GM19193 (cell line): Measurements from ENCODE around the gene MREG.

Experiments used
- POLR2A ChIP-seq: IDR thresholded peaks from 4 replicates; pipeline ENCODE4 v1.6.1; 2011; ENCODE audit not compliant: insufficient read depth, insufficient read length; ENCODE audit errors: extremely low read depth

Gene MREG

GRCh38 chr2:216008387-216008786 lies 5.0 kb downstream of the MREG start:
- TF ChIP-seq POLR2A, result no peak

- TF ChIP-seq POLR2A, result peak; percentile 33
These were observed 7.1 kb downstream of the MREG start for GRCh38 chr2:216006164-216006663.

GRCh38 chr2:216004697-216005283 lies 8.6 kb downstream of the MREG start:
- no peak for TF ChIP-seq POLR2A

GRCh38 chr2:216003876-216004696 lies 9.3 kb downstream of the MREG start:
- TF ChIP-seq POLR2A, result no peak

- no peak for TF ChIP-seq POLR2A
These were observed 10.7 kb downstream of the MREG start for GRCh38 chr2:216002693-216003092.

GRCh38 chr2:216002101-216002678 lies 11.2 kb downstream of the MREG start:
- no peak for TF ChIP-seq POLR2A

GRCh38 chr2:216001216-216002100 lies 11.9 kb downstream of the MREG start:
- no peak for TF ChIP-seq POLR2A

- TF ChIP-seq POLR2A, result no peak
These were observed 14.7 kb downstream of the MREG start for GRCh38 chr2:215998636-215999035.

- TF ChIP-seq POLR2A, result no peak
These were observed 16.1 kb downstream of the MREG start for GRCh38 chr2:215997219-215997618.

GRCh38 chr2:215994911-215995310 lies 18.4 kb downstream of the MREG start:
- no peak for TF ChIP-seq POLR2A

- TF ChIP-seq POLR2A, result no peak
These were observed 28.1 kb downstream of the MREG start for GRCh38 chr2:215985257-215985656.

GRCh38 chr2:215984661-215985060 lies 28.7 kb downstream of the MREG start:
- TF ChIP-seq POLR2A, result no peak

- TF ChIP-seq POLR2A, result no peak
These were observed 29.6 kb downstream of the MREG start for GRCh38 chr2:215983581-215984351.

- TF ChIP-seq POLR2A, result no peak
These were observed 30.9 kb downstream of the MREG start for GRCh38 chr2:215982465-215982875.
